Epidermal melanocyte (primary cell): ENCODE data around the gene NCDN.

Experiments
- DNase-seq: peaks from one replicate; pipeline ENCODE4 v3.0.0; 2011; ENCODE audit warnings: low spot score; ENCODE audit not compliant: insufficient read length

NCDN gene

DNA sequence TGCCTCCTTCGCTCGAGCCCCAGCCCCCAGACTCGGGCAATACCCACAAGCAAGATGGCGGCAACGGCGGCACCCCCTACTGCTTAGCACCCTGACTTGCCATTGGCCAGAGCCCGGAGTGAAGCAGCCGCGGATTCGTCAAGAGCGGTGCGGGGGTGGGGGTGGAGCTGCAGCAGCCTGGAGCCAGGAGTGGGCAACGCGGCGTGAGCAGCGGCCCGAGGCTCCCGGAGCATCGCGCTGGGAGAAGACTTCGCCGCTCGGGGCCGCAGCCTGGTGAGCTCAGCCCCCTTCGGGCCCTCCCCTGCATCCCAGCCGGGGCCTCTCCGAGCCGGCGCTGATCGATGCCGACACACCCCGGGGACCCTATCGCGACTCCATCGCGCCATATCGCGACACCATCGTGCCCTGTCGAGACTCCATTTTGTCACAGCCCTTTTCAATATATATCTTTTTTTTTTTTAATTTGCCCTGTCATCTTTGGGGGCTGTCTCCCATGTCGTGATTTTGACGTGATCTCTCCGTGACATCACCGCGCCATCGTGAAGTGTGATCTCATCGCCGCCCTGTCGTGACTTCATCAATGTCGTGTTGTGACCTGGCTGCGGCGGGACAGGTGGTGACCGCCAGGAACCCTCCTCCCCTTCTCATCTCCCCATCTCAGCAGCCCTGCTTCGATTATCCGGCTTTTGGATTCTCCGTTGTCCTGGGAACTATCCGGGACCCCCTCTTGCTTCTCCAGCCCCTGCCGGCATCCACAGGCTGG lies at the start of gene NCDN:
Gene NCDN, plus strand, starts transcription at position 189 of the 763 bp plus-strand sequence. Its CDS starts 392 bp downstream, at position 581.
- DNase-seq = peak; percentile 86

- DNase-seq = no peak
These were observed 49.7 kb upstream of the NCDN start for GRCh38 chr1:35507947-35508346.

DNA sequence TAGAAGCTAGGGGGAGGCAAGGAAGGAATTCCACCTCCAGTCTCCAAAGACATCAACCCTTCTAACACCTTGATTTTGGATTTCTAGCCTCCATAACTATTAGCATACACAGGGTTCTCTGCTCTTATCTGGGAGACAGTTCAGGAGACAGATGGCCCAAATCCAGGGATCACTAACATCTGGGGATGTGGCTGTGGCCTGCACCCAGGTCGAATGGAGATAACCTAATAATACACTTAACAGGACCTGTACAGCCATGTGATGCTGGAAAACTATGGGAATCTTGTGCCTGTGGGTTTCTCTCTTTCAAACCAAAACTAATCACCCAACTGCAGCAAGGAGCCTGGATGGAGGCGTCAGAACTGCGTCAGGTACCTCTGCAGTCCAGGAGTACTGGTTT lies 48.0 kb upstream of the NCDN start:
- DNase-seq = no peak

- DNase-seq = no peak
These were observed 46.3 kb upstream of the NCDN start for GRCh38 chr1:35511305-35511704.

GRCh38 chr1:35518183-35518582 lies 39.4 kb upstream of the NCDN start:
- no peak for DNase-seq

GRCh38 chr1:35519432-35519831 lies 38.2 kb upstream of the NCDN start:
- DNase-seq = no peak

DNA sequence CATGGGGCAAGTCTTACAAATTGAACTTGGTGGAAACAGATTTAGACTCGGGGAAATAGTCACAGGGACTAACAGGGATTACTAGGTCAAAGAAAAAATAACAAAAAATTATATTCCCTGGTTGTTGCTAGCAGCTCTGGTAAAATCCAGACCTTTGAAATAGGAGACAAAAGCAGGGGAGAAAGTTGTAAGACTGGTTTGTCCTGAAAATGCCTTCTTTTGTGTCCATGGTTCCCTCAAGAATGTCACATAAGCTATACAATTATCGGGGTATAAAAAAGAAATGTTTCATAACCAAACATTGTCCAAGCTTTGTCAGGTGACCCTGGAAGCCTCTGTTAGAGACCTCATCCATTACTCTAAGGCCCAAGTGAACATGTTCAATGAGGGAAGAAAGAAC lies 33.5 kb upstream of the NCDN start:
- DNase-seq = no peak

DNA sequence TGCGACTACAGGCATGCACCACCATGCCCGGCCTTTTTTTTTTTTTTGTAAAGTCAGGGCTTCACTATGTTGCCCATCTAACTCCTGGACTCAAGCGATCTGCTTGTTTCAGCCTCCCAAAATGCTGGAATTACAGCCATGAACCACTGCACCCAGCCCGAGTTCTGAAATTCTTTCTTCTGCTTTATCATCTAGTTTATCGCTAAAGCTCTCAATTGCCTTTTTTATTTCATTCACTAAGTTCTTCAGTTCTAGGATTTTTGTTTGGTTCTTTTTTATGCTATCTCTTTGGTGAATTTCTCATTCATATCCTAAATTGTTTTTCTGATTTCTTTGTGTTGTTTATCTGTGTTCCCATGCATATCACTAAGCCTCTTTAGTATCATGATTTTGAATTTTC lies 27.4 kb upstream of the NCDN start:
- DNase-seq = no peak

DNA sequence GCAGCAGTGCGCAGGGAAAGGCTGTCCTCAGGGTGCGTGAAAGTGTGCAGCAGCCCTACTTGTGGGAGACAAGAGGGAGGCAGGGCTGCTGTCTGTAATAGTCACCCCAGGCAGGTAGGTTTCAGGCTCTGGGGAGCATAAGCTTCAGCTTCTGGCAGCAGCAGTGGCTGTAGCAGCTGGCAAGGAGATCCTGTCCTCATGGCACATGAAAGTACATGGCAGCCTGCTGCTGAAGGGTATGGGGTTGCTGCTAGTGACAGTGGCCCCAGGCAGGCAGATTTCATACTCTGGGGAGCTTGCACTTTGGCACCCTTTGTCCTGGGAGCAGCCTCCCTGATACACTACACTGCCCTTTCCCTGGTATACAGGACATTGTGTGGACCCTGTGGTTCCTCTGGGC lies 26.7 kb upstream of the NCDN start:
- no peak for DNase-seq

GRCh38 chr1:35531368-35531767 lies 26.2 kb upstream of the NCDN start:
- no peak for DNase-seq

GRCh38 chr1:35532497-35533223 lies 24.9 kb upstream of the NCDN start:
- no peak for DNase-seq

DNA sequence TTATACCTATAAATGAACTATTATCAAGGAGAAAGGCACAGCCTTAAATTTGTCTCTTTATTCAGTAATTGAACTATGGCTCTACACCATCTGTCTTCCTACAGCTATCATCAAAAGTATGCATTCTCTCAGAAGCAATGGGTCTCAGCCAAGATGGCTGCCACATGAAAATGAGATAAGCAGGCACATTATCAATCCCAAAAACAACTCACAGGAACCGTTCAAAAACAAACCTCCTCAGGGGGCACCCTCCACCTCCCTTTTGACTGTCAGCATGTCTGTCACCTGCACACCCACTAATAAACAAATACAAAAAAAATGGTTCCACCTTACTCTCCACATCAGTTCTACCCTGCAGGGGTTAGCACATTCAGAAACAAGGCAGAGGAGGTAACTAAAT lies 24.0 kb upstream of the NCDN start:
- DNase-seq = no peak

DNA sequence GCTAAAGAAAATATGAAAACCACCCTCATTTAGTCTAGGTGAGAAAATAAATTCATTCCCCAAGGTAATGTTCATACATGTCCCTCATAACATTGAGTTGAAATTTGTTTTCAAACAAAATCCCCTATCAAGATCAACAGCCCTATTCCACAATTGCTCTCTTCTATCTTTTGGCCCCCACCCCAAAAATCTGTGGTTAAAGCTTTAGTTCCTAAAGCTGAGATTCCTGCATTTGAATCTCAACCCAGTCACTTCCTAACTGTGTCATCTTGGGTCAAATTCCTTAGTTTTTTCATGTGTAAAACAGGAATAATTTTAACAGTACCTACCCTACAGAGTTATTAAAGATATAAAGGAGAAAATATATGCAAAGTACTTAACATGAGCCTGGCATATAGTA lies 22.4 kb upstream of the NCDN start:
- DNase-seq = no peak

- no peak for DNase-seq
These were observed 20.9 kb upstream of the NCDN start for GRCh38 chr1:35536556-35537162.

GRCh38 chr1:35537806-35538205 lies 19.8 kb upstream of the NCDN start:
- no peak for DNase-seq

DNA sequence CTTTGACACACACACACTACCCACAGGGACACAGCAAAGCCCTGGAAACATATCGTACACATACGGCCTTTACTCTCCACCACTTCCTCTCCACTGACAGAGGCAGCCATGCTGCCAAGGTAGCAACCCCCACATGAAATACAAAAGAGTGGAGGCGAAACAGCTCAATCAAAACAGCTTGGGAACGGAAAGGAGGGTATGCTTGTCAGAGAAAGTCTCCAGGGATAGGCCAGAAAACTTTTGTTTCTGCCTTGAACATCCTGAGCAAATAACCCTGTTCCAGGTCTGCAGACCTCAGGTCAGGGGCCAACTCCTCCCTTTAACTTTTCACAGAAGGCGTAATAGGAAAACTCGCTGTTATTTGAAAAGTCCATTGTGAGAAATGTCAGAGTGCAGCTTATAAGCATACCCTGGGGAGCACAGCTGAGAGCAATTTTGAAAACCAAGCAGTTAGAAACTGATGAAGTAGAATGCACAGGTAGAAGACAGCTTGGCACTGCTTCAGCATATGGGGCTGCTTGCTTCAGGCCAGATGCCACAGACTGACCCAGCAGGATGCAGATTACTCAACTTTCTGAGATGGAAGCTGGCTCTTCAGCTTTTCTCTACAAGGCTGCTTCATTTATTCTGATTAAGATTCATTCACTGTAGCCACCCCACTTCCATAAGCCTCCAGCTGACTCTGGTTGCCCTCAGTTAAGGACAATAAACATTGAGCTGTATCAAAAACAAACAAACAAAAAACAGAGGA lies 18.4 kb upstream of the NCDN start:
- DNase-seq = no peak

GRCh38 chr1:35539824-35540261 lies 17.8 kb upstream of the NCDN start:
- DNase-seq = no peak

DNA sequence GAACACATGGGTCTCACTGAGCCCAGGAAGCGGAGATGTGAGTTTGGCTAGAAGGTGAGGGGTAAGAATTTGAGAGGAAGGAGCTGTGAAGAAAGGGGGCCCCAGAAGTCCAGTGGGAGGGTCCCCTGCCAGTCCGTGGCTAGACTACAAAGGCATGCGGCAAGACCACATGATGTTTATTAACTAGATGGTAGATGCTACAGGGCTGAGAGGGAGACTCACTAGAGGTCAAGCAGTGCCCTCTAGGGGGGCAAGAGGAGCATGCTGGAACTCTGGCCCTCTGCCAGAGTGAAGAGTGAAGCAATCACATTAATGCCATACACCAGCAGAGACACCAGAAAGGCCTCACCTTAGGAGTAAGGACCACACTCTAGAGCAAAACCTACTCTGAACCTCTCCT lies 12.6 kb upstream of the NCDN start:
- no peak for DNase-seq

DNA sequence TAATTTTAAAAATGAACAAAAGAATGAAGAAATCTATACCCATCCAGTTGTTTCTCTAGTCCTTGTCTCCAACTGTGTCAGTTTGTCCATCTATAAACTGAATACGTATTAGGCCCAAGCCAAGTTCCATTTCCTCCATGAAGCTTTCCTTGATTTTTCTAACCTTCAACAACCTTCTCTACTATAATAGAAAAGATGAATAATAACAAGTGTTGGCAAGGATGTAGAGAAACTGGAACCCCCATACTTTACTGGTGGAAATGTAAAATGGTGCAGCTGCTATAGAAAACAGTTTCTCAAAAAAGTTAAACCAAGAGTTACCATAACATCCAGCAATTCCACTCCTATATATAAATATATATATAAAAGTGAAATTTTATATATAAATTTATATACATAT lies 11.0 kb upstream of the NCDN start:
- no peak for DNase-seq

- DNase-seq = no peak
These were observed 3.7 kb upstream of the NCDN start for GRCh38 chr1:35553851-35554250.

- DNase-seq = no peak
These were observed 3.1 kb upstream of the NCDN start for GRCh38 chr1:35554266-35555211.
